HG03469 (cell line): ENCODE measurements around the gene SORL1.
"Not testable (repeated sequence)": the region's sequence is repeated elsewhere in the genome, so short reads cannot be mapped to it uniquely, and the experiment has no call there.

ENCODE experiments used
- ATAC-seq: cut with Tn5 transposase; IDR thresholded peaks from one replicate; pipeline ENCODE4 v1.9.1; 2021; ENCODE audit warnings: mild to moderate bottlenecking, moderate library complexity, moderate number of reproducible peaks; ENCODE audit not compliant: unreplicated experiment

The SORL1 gene

DNA sequence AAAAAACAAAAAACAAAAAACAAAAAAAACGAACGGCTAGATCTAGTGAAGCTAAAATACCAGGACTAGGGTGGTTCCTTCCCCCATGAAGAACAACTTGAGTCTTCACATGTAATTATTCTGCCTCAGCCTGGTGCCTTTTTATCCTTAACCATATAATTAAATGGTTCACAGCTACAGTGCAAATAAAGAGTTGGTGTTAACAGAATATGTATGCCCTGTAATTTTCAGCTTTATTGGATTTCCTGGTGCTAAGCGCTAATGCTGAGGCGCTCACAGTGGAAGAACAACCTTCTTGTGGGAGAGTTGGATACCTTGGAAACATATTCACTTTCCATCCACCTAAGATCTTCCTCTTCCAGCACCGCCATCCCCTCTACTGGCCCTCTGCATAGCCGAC, 159.1 kb downstream of the SORL1 start:
- no peak for ATAC-seq

DNA sequence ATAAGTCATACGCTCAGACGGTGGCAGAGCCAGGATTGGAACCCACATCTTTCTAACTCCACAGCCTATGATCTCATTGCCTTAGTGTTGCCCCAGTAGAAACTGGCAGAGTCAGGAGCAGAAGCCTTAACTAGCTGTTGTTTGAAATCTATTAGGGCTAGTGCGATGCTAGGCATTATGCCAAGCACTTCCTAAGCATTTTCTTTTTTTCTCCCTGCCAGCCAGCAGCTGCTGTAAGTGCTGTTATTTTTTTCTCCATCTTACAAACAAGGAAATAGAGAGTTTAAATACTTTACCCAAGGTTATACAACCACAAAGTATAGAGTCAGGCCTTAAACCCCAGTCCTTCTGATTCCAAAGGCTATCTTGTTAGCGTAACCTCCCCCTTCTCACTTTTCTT, 161.6 kb downstream of the SORL1 start:
- ATAC-seq = no peak

DNA sequence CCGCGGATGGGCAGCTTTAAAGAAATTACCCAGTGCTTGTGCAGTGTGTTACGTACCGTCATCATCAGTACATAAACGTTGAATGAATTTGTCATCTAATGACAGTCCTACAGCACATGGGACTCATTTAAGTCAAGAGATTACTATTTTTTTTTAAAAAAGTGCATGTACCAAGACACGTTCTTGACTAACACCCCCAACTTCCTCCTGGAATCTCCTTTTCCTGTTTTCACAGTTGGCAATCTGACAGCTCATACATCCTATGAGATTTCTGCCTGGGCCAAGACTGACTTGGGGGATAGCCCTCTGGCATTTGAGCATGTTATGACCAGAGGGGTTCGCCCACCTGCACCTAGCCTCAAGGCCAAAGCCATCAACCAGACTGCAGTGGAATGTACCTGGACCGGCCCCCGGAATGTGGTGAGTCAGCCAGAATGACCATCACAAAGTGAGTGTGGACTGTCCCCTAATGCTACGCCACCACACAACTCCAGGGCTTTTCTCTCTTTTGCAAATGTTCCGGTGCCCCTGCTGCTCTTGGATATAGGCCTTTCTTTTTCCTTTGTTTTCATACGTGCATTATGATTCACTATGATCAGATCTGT, 162.6 kb downstream of the SORL1 start:
- no peak for ATAC-seq

DNA sequence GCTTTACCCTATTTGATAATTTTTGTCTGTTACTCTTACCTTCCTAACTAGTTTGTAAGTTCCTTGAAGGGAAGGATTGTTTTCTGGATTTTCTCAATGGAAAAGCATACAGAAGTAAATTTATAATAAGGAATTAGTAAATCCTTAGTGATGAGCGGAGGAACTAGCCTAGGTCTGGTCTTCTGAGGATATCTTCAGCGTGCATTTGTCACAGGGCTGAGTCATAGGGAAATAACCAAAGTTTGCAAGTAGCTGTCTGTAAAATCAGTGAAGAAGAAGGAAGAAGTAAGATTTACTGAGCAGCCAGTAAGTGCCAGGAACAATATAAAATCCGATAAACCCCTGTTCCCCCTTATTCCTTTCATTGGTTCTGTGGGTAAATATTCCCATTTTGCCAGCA, 163.4 kb downstream of the SORL1 start:
- ATAC-seq = no peak

DNA sequence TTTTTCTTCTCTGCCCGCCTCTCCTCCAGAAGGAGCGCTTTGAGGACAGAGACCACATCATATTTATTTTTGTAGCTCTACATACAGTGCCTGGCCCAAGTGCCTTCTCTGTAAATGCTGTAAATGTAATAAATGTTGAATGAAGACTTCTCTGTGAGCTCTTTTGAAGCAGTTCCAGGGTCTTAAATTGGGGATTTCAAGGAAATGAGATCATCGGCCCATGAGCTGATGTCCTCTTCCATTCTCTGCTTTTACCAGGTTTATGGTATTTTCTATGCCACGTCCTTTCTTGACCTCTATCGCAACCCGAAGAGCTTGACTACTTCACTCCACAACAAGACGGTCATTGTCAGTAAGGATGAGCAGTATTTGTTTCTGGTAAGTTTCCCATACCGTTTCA, 166.4 kb downstream of the SORL1 start:
- no peak for ATAC-seq

DNA sequence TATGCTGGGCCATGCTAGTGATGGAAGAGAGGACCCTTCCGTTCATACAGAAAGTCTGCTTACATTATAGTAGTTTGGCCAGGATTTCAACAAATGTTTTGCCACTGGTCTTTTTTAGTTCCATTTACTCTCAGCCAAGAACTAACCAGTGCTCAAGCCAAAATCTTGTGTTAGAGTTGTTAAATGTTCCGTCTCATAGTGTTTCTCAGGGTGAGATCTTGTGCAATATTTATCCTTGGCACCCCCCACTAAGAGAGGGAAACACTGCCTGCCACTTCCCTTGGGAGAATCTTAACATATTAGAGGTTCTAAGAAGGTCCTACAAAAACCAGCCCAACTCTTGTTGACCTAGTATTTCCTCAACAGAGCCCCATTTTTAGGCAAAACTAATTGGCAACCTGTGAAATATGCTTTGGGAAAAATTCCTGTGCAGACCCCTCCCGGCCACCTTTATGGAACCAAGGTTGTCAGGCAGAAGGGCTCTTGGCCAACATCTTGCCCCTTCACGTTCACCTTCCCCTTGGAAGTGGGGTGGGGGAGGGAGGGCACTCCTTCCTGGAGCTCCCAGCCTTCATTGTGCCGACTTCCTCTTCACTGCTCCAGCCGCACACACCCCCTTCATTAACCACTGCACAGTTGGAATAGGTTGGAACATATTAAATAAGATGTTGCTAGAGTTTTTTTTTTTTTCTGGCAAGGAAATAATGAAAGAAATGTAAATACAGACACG, 173.8 kb downstream of the SORL1 start:
- no peak for ATAC-seq

DNA sequence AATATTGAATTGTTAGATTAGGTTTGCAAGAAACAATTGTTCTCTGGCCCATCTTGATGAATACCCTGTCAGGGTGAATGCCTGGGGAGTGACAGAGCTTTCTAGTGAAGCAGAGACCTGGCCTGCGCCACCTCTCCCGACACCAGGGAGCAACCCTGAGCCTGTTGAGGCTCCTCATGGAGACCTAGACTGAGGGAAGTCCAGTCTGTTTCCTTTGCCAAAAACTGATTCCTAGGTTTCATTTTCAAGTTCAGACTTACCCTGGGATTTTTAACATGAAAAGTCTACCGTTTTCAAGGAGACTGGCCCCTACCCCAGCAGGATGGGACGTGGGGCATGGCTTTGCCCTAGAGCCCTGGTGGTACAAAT, 174.4 kb downstream of the SORL1 start:
- no peak for ATAC-seq

DNA sequence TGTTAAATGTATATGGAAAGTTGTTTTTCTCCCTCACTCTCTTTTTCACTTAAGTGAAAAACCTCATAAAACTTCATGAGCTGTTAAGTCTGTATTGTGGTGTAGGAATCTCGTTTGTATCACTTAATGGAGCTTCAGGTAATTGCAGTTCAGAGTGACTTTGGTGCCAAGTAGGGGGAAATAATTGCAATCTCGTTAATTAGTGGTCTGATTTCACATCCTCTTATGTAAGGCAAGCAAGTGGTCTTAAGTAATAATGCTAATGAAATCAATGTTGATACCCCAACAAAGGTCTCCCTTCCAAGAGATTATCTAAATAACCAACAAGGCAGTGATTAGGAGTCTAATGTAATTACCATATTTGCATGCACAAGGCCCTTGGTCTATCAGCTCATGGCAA, 174.9 kb downstream of the SORL1 start:
- no peak for ATAC-seq

DNA sequence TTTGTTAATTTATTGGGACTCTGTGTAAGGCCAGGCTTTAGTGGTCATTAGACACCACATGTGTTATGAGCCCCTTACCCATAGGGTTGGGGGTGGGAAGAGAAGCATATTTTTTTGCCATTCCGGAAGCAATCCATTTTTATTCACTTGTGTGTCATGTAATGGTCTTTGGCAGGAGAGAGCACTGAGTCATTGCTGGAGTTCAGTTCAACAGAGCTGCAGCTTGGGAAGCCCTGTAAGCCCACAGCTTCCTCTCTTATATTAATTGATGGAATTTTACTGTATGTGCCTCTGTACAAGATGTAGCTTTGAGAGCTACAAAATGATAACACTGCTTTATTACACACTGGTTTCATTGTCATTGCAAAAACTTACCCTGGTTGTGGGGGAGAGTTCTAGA, 177.9 kb downstream of the SORL1 start:
- ATAC-seq = no peak

DNA sequence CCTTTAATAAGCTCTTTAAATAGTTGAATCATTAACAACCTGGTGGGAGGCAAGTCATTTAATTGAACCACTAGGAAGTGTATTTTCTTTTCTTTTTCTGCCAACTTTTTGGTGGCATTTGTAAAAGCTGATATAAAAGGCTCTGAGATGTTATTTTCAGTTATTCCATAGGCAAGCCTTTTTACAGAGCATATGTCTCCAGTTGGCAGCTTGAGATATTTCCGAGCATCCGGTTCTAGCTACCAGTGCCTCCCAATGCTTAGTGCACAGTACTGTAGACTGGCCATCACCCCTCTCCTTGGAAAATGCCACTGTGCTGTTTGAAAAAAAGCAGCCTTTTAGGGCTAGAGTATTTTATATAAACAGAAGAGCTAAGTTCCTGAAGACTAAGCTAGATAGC, 179.3 kb downstream of the SORL1 start:
- no peak for ATAC-seq

DNA sequence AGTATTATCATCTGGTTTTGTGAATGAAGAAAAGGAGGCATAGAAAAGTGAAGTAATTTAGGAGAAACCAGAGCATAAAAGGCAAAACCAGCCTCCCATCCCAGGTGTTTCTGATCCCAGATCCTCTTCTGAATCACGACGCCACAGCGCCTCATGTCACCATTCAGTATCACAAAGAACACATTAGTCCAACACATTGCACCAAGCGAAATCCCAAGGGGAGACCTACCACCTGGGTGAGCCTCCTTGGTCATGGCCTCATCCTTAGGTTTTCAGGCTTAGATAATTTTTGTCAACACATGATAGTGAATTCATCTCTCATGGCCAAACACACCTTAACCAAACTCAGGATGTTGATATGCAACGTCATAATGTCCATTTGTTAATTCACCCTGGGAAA, 182.2 kb downstream of the SORL1 start:
- no peak for ATAC-seq

DNA sequence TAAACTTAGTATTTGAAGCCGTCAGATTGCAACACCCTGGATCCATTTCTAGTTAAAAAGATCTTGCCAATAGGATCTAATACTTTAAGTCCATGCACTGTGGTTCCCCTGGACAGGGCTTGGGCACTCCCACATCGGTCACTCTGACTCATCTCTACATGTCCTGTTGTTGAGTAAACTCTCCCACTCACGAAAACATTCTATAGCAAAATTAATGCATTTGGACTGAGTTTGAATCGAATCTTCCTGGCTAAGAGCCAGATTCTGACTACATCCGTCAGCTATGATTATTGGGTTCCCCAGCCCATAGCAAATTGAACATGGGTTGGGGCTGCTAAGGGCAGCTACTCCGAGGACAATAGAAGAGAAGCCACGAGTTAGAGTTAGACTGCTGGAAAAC, 182.8 kb downstream of the SORL1 start:
- no peak for ATAC-seq

DNA sequence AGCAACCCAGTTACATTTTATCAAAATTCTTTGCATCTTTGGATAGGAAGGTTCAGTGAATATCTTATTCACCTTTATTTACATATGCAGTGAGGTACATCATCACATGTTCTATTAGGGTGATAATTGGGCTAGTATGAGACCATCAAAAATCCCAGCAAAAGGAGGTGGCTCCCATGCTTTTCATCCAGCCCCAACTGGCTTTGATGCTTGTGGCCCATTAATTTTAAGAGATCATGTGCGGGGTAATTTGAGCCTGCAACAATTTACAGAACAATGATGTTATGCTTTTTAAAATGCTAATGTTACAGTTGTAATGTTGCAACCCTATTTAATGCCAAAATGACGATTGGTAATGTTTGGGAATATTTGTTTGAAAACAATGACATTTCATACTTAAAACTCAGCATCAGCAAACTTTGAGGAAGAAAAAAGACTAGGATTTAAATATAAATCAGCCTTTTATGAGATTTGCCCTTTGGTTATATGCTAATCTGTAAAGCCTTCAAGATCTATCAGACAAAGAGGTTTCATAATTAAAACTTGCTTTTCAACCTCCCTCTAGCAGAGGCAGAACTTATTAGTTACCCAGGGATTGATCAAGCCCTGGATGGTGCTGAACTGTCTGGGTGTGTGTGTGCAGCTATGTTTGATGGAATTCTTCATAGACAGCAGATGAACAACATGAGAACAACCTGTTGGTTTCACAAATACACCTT, 184.1 kb downstream of the SORL1 start:
- no peak for ATAC-seq

DNA sequence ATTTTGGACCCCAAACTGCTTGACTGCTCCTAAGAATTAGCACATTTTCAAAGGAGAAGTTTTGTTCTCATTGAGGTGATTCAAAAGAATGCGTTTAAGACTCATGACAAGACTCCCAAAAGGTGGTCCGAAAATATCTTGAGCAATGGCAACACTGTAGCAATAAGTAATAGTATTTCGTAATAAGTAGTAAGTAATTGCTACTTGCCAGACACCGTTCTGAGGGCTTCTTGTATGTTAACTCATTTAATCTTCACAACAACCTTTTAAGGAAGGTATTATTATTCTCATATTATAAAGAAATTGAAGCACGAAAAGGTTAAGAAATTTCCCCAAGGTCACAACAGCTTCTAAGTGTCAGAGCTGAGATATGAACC, 184.7 kb downstream of the SORL1 start:
- ATAC-seq = no peak

DNA sequence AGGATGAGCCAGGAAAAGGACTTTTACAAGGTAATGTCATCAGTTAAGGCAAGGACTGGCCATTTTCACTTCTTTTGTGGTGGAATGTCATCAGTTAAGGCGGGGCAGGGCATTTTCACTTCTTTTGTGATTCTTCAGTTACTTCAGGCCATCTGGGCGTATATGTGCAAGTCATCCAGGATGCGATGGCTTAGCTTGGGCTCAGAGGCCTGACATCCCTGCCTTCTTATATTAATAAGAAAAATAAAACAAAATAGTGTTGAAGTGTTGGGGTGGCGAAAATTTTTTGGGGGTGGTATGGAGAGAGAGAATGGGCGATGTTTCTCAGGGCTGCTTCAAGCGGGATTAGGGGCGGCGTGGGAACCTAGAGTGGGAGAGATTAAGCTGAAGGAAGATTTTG, 185.5 kb downstream of the SORL1 start:
- ATAC-seq = not testable (repeated sequence)

DNA sequence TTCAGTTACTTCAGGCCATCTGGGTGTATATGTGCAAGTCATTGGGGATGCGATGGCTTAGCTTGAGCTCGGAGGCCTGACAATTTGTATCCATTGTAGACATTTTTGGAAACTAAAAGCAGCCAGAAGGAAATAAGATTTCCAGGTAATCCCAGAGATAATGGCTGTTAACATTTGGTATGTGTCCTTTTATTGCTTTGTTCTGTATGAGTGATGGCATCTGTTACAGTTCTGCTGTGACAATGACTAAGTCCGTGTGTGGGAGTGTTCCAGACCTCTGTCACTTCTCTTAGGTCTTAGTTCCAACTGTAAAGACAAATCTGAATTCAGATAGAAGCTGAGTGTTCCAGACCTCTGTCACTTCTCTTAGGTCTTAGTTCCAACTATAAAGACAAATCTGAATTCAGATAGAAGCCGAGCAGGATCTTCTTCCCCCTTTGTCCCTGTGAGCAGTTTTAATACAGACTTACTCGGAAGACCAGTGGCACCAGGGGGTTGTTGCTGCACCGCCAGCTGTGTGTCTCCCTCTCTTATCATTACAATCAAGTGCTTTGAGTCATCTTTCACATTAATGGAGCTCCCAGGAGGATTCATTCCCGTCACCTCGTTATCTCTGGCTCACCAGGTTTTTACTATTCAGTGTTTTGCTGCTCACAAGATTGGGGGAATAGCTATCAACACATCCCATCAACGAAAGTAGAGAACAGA, 191.5 kb downstream of the SORL1 start:
- ATAC-seq = no peak

DNA sequence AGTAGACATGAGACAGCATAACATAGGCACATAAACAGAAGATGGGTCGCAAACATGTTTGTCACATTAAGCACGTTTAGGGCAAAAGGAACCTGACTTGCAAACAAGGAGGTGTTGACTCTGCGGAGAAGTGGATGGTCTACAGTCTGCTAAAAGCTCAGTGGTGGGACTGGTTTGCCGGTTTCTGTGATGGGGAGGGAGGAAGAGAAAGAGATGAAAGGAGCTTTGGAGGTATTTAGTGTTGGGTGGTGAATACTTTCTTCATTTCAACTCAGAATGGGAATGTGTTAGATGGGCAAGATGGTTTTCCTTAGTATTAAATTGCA, 192.0 kb downstream of the SORL1 start:
- ATAC-seq = no peak

DNA sequence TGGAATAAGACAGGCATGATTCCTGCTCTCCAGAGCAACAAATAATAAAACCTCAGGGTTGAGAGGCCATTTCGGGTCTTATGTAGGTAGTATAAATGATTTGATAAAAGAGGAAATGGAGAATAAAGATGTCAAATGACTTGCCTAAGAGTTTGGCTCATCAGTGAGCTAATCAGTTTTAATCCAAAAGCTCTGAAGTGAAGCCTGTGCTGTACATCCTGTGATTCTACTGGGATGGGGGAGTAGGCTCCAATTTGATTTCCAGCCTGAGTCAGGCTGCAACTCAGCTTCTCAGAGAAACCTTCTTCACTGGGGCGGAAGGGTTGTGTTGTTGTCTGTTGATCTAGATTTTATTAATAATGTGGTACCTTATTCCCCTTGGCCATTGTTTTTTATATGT, 192.9 kb downstream of the SORL1 start:
- no peak for ATAC-seq

DNA sequence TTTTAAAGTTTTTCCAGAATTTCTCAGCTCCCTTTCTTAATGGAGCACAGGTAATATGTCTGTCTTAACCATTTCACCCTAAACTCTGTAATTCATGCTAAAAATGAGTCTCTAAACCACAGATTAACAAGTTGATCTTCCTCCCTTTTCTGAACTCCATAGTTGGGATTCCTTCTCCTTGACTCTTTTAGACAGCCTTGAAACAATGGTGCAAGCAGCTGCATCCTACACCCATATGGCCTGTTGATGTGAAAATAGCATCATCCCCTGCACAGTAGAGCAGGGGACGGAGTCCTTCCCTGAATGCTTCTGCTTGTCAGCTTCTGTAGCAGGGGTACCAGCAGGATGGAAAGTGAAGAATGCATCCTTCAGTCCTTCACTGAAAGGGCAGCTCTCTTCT, 193.5 kb downstream of the SORL1 start:
- ATAC-seq = no peak

DNA sequence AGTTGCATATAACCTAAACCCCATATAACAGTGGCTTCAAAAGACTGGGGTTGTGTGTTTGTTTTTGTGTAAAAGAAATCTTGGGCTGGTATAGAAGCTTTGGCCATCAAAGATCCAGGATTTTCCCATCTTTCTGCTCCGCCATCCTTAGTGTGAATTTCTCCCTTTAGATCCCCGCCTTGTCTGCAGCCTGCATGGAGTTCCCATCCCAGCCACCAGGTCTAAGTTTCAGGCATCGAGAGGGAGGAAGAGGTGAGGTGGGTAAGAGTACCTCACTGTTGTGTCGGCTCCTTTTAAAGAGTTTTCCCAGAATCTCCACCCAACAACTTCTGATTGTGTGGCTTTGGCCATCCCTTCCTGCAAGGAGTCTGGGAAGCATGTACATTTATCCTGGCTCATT, 196.2 kb downstream of the SORL1 start:
- ATAC-seq = no peak

DNA sequence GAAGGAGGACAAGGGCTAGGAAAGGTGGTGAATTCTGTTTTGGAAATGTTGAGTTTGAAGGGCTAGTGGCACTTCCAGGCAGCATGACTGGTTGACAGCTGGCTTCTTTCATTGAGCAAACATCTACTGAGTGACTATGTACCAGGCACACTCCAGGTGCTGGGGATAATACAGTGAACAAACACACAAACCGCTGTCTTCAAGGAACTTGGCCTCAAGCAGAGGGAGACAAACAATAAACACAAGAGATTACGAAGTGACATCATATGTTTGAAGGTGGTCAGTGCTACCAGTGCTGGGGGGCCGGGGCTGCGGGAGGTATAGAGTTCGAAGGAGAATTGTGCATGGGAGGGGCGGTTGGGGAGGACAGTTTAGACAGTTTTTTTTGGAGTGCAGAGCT, 197.7 kb downstream of the SORL1 start:
- no peak for ATAC-seq
